Fibroblast of villous mesenchyme (primary cell): Measurements from ENCODE around the gene PARN. TPM values are rescaled to one million over a fixed set of nuclear protein-coding genes. Genes with fewer than 3 reads are reported as not detected.

ENCODE experiments used
- DNase-seq: peaks from one replicate; pipeline ENCODE4 v3.0.0-alpha.2; 2010; ENCODE audit warnings: low read depth
- H3K4me3 ChIP-seq: 2 replicates; pipeline ENCODE4 v1.5.1; 2011; ENCODE audit warnings: low read depth, mild to moderate bottlenecking, low read length
- total RNA-seq: library from RNA; depleted of rRNA; stranded (reverse); fragments of >200 nt; gene quantifications from 2 replicates; pipeline ENCODE4 v1.2.3, GENCODE V29; 2012
- TF ChIP-seq, protein P1 (sequence below): IDR thresholded peaks from 2 replicates; pipeline ENCODE4 v1.5.1; 2012; ENCODE audit warnings: low read depth, mild to moderate bottlenecking, low read length; ENCODE audit not compliant: insufficient read depth

The PARN gene
- total RNA-seq, 1 donor, result 35.4 TPM

DNA sequence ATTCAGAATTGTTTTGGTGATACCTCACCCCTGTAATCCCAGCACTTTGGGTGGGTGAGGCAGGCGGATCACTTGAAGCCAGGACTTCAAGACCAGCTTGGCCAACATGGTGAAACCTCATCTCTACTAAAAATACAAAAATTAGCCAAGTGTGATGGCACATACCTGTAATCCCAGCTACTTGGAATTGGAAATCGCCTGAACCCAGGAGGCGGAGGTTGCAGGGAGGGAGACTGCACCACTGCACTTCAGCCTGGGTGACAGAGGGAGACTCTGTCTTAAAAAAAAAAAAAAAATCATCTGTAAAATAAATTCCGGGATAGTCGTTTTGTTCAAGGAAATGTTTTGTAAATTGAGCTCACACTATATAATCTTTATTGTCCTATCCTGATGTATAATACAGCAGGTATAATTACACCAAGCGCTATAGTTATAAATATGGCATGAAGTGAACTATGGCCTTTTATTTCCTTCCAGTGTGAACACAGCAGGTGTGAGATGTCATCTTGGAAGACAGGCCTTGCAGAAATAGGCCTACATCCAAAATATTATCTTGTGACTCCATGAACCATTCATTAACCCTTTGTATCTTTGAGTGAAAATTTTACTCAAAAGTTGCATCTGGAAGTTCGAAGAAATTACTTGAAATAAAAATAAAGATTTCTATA is 38.6 kb upstream of the PARN start:
- TF ChIP-seq, protein P1, sequence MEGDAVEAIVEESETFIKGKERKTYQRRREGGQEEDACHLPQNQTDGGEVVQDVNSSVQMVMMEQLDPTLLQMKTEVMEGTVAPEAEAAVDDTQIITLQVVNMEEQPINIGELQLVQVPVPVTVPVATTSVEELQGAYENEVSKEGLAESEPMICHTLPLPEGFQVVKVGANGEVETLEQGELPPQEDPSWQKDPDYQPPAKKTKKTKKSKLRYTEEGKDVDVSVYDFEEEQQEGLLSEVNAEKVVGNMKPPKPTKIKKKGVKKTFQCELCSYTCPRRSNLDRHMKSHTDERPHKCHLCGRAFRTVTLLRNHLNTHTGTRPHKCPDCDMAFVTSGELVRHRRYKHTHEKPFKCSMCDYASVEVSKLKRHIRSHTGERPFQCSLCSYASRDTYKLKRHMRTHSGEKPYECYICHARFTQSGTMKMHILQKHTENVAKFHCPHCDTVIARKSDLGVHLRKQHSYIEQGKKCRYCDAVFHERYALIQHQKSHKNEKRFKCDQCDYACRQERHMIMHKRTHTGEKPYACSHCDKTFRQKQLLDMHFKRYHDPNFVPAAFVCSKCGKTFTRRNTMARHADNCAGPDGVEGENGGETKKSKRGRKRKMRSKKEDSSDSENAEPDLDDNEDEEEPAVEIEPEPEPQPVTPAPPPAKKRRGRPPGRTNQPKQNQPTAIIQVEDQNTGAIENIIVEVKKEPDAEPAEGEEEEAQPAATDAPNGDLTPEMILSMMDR, result no peak
- DNase-seq, result no peak
- H3K4me3 ChIP-seq, result no peak overlapping the region

DNA sequence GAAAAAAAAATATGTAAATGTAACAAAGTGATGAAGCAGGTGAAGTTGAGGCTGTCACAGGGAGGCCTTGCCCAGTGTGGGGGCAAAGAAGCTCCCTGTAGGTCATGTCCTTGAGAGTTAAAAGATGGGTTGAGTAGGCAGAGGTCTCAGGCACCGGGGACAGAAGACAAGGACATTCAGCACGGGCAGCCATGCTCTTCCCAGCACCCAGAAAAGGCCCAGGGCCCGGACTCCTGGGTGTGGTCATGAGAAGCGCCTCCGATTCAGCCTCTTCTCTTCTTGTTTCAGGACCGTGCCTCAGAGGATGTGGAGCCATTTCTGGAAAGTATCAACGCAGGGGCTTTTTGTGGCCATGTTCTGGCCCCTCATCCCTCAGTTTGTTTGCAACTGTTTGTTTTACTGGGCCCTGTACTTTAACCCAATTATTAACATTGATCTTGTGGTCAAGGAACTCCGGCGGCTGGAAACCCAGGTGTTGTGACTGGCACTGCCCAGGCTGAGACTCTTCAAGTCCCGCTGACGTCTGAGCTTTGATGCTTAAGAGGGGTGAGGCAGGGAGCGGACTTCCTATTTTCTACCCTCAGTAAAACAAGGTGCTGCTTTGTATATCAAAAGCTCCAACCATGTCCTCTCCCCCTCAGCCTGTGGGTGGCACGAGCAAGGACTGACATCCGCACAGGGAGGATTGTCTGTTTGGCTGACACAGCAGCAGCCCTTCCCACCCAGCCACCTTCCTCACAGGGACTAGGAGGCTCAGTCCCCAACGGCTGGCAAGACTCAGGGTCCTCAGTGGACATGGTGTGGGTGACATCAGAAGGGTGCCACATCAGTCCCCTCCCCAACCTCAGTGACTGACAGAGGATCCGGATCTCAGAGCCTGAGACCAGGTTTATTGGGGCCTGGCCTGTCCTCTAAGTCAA is 37.5 kb upstream of the PARN start:
- no peak overlapping the region for H3K4me3 ChIP-seq
- TF ChIP-seq, protein P1, result no peak
- no peak for DNase-seq

DNA sequence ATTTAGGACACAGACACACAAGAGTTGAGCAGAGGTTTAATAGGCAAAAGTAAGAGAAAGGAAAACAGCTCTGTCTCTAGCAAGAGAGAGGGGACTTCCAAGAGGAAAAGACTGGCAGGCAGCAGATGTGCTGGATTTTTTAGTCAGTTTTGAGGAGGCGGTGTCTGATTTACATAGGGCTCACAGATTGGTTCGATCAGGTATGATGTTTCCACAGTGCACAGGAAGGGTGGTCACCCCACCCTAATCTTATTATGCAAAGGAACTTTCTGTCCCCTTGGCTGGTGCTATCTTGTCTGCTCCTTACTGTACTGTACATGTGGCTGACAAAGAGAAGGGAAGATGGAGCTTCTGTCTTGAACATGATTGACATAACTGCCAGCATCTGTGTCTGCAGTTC is 28.0 kb upstream of the PARN start:
- no peak for DNase-seq
- TF ChIP-seq, protein P1, result no peak
- no peak overlapping the region for H3K4me3 ChIP-seq

DNA sequence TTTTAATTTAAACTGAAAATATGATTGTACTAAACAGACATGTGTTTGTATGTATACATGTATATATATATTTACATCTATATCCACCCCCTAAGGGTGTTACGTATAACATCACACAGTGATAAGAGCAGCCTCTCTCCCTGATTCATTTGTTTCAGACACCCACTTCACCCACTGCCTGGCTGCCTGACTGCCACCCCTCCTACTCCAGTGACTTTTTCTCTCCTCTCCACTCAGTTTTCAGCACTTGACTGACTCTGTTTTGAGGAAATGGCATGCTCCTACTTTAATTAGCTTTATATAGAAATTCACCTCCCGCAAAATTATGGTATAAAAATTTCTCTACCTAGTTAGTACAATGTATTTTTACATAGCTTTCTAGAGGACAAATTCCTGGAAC is 22.7 kb upstream of the PARN start:
- no peak overlapping the region for H3K4me3 ChIP-seq
- TF ChIP-seq, protein P1, result no peak
- DNase-seq, result no peak

DNA sequence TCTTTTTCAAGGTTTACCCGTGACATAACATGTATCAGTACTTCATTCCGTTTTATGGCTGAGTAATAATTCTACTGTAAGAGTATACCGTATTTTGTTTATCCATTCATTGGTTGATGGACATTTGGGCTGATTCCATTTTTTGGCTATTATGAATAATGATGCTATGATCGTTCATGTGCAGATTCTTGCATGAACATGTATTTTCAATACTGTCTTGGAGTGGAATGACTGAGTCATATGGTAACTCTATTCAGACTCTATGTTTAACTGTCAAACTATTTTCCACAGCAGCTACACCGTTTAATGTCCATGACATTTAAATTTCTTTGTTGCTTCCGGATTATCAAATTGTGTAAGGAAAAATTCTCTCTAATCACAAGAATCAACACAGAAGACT is 20.6 kb upstream of the PARN start:
- TF ChIP-seq, protein P1, result no peak
- DNase-seq, result no peak
- no peak overlapping the region for H3K4me3 ChIP-seq

DNA sequence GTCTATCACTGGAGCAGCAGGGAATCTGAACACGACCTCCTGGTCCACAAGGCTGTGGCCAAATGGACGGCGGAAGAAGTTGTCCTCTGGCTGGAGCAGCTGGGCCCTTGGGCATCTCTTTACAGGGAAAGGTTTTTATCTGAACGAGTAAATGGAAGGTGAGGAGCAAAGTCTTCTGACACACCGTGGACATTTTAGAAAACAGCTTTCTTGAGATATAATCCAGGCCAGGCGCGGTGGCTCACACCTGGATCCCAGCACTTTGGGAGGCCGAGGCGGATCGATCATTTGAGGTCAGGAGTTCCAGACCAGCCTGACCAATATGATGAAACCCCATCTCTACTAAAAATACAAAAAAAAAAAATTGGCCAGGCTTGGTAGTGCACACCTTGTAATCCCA is 19.8 kb upstream of the PARN start:
- H3K4me3 ChIP-seq, result no peak overlapping the region
- DNase-seq, result no peak
- TF ChIP-seq, protein P1, result no peak
